ENCODE results near the gene SELENOM.

DNA sequence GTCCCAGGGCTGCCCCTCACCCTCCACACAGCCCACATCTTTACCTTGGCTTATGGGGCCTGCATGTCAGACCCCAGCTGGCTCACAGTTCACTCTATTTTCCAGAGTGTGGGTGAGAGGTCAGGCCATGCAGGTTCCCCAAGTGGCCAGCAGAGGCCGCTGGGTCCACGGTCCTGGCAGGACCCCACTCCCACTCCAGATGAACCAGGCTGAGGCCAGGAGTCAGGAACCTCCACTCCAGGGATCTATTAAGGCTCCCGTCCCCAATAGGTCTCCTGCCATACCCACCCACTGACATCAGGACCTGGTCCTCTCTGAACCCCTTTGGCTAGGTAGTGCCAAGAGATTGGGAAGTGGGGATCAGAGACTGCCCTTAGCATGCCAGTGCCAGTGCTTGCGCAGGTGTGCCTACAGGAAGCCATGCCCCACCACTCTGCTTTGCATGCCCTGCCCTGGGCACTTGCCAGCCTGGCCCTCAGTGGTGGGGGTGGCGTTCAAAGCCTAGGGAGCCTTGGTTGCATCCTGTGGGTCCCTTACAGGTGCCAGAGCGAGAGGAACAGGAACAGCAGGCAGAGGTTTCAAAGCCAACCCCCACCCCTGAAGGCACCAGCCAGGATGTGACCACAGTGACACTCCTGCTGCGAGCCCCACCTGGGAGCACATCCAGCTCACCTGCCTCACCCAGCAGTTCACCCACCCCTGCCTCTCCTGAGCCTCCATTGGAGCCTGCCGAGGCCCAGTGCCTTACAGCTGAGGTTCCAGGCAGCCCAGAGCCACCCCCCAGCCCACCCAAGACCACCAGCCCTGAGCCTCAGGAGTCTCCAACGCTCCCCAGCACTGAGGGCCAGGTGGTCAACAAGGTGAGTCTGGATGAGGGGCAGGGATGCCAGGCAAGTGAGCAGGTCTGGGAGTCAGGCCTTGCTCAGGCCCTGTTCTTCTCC, 17.9 kb downstream of the SELENOM start:
- TF ChIP-seq, protein P1, sequence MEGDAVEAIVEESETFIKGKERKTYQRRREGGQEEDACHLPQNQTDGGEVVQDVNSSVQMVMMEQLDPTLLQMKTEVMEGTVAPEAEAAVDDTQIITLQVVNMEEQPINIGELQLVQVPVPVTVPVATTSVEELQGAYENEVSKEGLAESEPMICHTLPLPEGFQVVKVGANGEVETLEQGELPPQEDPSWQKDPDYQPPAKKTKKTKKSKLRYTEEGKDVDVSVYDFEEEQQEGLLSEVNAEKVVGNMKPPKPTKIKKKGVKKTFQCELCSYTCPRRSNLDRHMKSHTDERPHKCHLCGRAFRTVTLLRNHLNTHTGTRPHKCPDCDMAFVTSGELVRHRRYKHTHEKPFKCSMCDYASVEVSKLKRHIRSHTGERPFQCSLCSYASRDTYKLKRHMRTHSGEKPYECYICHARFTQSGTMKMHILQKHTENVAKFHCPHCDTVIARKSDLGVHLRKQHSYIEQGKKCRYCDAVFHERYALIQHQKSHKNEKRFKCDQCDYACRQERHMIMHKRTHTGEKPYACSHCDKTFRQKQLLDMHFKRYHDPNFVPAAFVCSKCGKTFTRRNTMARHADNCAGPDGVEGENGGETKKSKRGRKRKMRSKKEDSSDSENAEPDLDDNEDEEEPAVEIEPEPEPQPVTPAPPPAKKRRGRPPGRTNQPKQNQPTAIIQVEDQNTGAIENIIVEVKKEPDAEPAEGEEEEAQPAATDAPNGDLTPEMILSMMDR (conservative IDR thresholded peaks at IDR 0.05; ENCODE audit: low read depth, low read length), result peak; percentile 69
- TF ChIP-seq EZH2 (IDR thresholded peaks at IDR 0.05; ENCODE audit: borderline replicate concordance, low read depth, low read length, poor library complexity, severe bottlenecking), result no peak

All from A673 (cell line).